ENCODE results near the gene VEGFB.

- TF ChIP-seq SIN3A (IDR thresholded peaks at IDR 0.05; ENCODE audit: borderline replicate concordance, insufficient read depth, low read length), result no peak
- no peak for TF ChIP-seq POLR2AphosphoS5 (IDR thresholded peaks at IDR 0.05; ENCODE audit: low read depth, low read length)
- no peak for TF ChIP-seq TAF1 (IDR thresholded peaks at IDR 0.05; ENCODE audit: borderline replicate concordance, insufficient read depth, low read length)
- TF ChIP-seq REST (IDR thresholded peaks at IDR 0.05; ENCODE audit: insufficient read depth in 1 of 2, low read depth in 2 of 2, low read length in 2 of 2), result no peak
- no peak for TF ChIP-seq FOXP2 (optimal IDR thresholded peaks at IDR 0.05; ENCODE audit: borderline replicate concordance, extremely low read depth, extremely low read length, insufficient read depth)
Observed at GRCh38 chr11:64288353-64288750, 54.0 kb downstream of the VEGFB start.

All from PFSK-1 (cell line).